SKM-1 (cell line): ENCODE results near the gene C6orf136.

ENCODE experiments used
- DNase-seq: peaks from one replicate; lab custom pipeline; 2025; ENCODE audit not compliant: unreplicated experiment; lab: John Stamatoyannopoulos, UW

Gene C6orf136

GRCh38 chr6:30686009-30686907 lies 39.3 kb downstream of the C6orf136 start, which contains the start of gene PPP1R18:
PPP1R18 (minus strand) TSS chr6:30686645; CDS start chr6:30686018, 627 bp downstream.
- DNase-seq, result no peak

- peak; percentile 80 for DNase-seq
Observed at GRCh38 chr6:30686908-30687658, 40.1 kb downstream of the C6orf136 start.

GRCh38 chr6:30687659-30688431 lies 40.9 kb downstream of the C6orf136 start:
- no peak for DNase-seq

GRCh38 chr6:30688569-30688968 lies 41.6 kb downstream of the C6orf136 start:
- no peak for DNase-seq

GRCh38 chr6:30689022-30689865 lies 42.3 kb downstream of the C6orf136 start:
- no peak for DNase-seq

GRCh38 chr6:30689985-30690384 lies 43.1 kb downstream of the C6orf136 start:
- no peak for DNase-seq

- DNase-seq, result peak; percentile 83
Observed at GRCh38 chr6:30690403-30691207, 43.7 kb downstream of the C6orf136 start, which contains the start of gene NRM. NRM (minus strand) TSS chr6:30690984; CDS start chr6:30690974, 10 bp downstream.

- no peak for DNase-seq
Observed at GRCh38 chr6:30691208-30691847, 44.4 kb downstream of the C6orf136 start.

GRCh38 chr6:30696432-30696831 lies 49.5 kb downstream of the C6orf136 start:
- DNase-seq, result no peak

- no peak for DNase-seq
Observed at GRCh38 chr6:30700340-30700739, 53.4 kb downstream of the C6orf136 start.
